ENCODE data around the gene PDE7B. TPM values are rescaled to one million over a fixed set of nuclear protein-coding genes. Genes with fewer than 3 reads are reported as not detected.

Gene PDE7B
- total and polyA plus RNA-seq, 2 of the 13 experiments (the other 11 are each of a cell fraction or from before 2014, with no cell fraction given) = not detected

- TF ChIP-seq ARNT2 (CRISPR knock-in tag; IDR thresholded peaks at IDR 0.05; ENCODE audit: low read depth) = no peak
- TF ChIP-seq ZNF550 (CRISPR knock-in tag; IDR thresholded peaks at IDR 0.05; ENCODE audit: borderline replicate concordance) = no peak
- TF ChIP-seq ZBTB44 (CRISPR knock-in tag; IDR thresholded peaks at IDR 0.05) = no peak
- no peak for TF ChIP-seq SNAI1 (CRISPR knock-in tag; IDR thresholded peaks at IDR 0.05; ENCODE audit: borderline replicate concordance)
- TF ChIP-seq ZGPAT (CRISPR knock-in tag; IDR thresholded peaks at IDR 0.05) = no peak
- TF ChIP-seq ZNF7 (CRISPR knock-in tag; IDR thresholded peaks at IDR 0.05) = no peak
- TF ChIP-seq ZNF530 (CRISPR knock-in tag; IDR thresholded peaks at IDR 0.05; ENCODE audit: low read depth) = no peak
- TF ChIP-seq NCOR1 (IDR thresholded peaks at IDR 0.05; ENCODE audit: borderline replicate concordance, low read length) = no peak
Observed at GRCh38 chr6:136039185-136039584, 187.7 kb downstream of the PDE7B start (continued).

- intact Hi-C loops (cut with micrococcal nuclease; ENCODE audit: unreplicated experiment) = no loop called here
- FAIRE-seq (no peak), ATAC-seq (no peak), DNase-seq (ENCODE audit: low spot score) (no peak)
- Histone ChIP-seq H3K9me3 (ENCODE audit: low read length) (no peaks in the 10 kb centered on the region), H4K20me1 (ENCODE audit: insufficient read depth, low read length) (no peaks in the 10 kb centered on the region), H3K4me3 (replicated peaks in 1 of 3; ENCODE audit: insufficient read depth in 1 of 3, low read depth in 2 of 3, low read length in 3 of 3) (no peak overlapping the region), H3K27me3 (ENCODE audit: control insufficient read depth in 1 of 2, insufficient read depth in 2 of 2, low read length in 2 of 2) (no peaks in the 10 kb centered on the region), H3K4me2 (ENCODE audit: low read depth, low read length) (no peak overlapping the region), H3K36me3 (replicated peaks in 1 of 2; ENCODE audit: control insufficient read depth in 1 of 2, insufficient read depth in 2 of 2, low read length in 2 of 2) (no peaks in the 10 kb centered on the region), H3K27ac (ENCODE audit: extremely low read length, insufficient read depth, low read length) (no peak overlapping the region), H2AFZ (ENCODE audit: low read length) (no peak overlapping the region), H3K9ac (ENCODE audit: insufficient read depth, low read depth, low read length) (no peak overlapping the region), H3K79me2 (ENCODE audit: insufficient read depth, low read length) (no peaks in the 10 kb centered on the region), H3K4me1 (ENCODE audit: insufficient read depth, low read length) (no peaks in the 10 kb centered on the region)
- in situ Hi-C loops (cut with HindIII; ENCODE audit: extremely low pct_ligation_motif_present, low pct_unique_long_range_greater_than_20kb) = no loop called here
- CTCF ChIA-PET (ENCODE audit: low intra/inter-chr PET ratio, low total read pairs) = no interaction called here
- WGBS (ENCODE audit: low lambda C conversion rate) = 0% methylated on average over 1 of the region's 1 CpG
- no TSS peak for BruUV-seq (replicated peaks)
- POLR2A ChIA-PET = no interaction called here
- no peak for TF ChIP-seq E2F2 (CRISPR knock-in tag; IDR thresholded peaks at IDR 0.05; ENCODE audit: borderline replicate concordance)
- no peak for TF ChIP-seq ZNF768 (CRISPR knock-in tag; IDR thresholded peaks at IDR 0.05)
- no peak for TF ChIP-seq PCBP1 (IDR thresholded peaks at IDR 0.05; ENCODE audit: borderline replicate concordance, low read depth, low read length)
- TF ChIP-seq MAFF (IDR thresholded peaks at IDR 0.05; ENCODE audit: low read depth, low read length) = no peak
- TF ChIP-seq BRF2 (CRISPR knock-in tag; IDR thresholded peaks at IDR 0.05) = no peak
- no peak for TF ChIP-seq ELK4 (CRISPR knock-in tag; IDR thresholded peaks at IDR 0.05; ENCODE audit: borderline replicate concordance)
- no peak for TF ChIP-seq MAFG (CRISPR knock-in tag; IDR thresholded peaks at IDR 0.05)
- no peak for TF ChIP-seq HNRNPH1 (optimal IDR thresholded peaks at IDR 0.05; ENCODE audit: low read depth, low read length)
- TF ChIP-seq ZC3H4 (CRISPR knock-in tag; IDR thresholded peaks at IDR 0.05; ENCODE audit: borderline replicate concordance) = no peak
- no peak for TF ChIP-seq KLF9 (CRISPR knock-in tag; IDR thresholded peaks at IDR 0.05; ENCODE audit: low read depth)
- TF ChIP-seq TEAD3 (CRISPR knock-in tag; optimal IDR thresholded peaks at IDR 0.05; ENCODE audit: borderline replicate concordance) = no peak
Observed at GRCh38 chr6:136050475-136050874, 199.0 kb downstream of the PDE7B start.
